HCEC 1CT (cell line): ENCODE measurements around the gene PDPN.

Experiments used
- DNase-seq: peaks from one replicate; pipeline ENCODE4 v3.0.0-alpha.2; 2017

Gene PDPN

GRCh38 chr1:13581446-13581845 is 2.2 kb upstream of the PDPN start:
- no peak for DNase-seq

DNA sequence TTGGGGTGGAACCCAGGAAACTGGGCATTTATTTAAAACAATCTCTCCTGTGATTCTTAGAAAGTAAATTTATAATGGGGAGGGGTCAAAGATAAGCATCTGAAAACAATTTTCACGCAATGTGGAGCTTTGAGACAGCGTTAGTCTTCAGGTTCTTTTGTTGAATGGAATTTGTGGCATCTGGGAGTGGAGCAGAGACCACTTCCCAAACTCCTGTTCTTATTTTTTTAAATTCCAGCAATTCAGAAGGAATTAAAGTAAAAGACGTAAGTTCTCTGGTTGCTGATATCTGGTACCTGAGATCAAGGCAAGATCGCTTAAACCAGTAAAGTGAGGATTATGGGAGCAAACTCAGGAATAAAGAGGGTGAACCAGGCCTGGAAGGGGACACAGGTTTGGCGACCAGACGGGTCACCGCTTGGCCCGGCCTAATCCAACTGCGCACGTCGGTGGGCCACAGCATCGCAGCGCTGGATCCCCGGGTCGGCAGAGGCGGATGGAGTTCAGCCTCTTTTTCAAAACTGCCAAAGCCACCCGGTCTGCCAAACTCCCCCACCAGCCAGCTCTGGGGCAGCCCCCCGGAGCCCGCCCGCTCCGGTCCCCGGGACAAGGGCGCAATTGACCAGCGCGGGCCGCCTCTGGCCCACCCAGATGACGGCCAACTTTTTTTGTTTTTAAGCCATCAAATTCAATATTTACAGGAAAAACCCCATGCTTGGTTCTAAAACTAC is 754 bp upstream of the PDPN start:
- DNase-seq = no peak

GRCh38 chr1:13583966-13584791 is 547 bp downstream of the PDPN start:
- DNase-seq = peak; percentile 44

- DNase-seq = no peak
These were observed 1.4 kb downstream of the PDPN start for GRCh38 chr1:13584876-13585611.

GRCh38 chr1:13585612-13585991 is 2.0 kb downstream of the PDPN start:
- no peak for DNase-seq

DNA sequence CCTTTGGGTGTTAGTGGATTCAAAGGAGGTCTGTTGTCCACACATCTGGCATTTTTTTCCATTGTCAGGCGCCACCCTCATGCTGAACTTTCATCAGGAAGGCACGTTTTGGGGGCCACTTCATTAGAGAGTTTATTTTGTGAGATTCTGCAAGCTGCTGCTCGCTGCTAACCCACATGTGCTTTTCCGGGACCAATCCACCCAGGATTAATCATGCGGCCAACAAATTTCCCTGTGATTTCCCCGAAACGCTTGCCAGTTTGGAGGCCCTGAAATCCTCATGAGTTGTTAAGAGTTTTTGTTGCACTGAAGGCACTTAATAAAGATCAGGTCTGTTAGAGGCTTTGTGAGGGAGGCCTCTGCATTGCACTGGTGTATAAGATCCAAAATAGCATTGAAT is 2.4 kb downstream of the PDPN start:
- no peak for DNase-seq

GRCh38 chr1:13587256-13588030 is 3.8 kb downstream of the PDPN start:
- no peak for DNase-seq

GRCh38 chr1:13588946-13589796 is 5.5 kb downstream of the PDPN start:
- DNase-seq = no peak

DNA sequence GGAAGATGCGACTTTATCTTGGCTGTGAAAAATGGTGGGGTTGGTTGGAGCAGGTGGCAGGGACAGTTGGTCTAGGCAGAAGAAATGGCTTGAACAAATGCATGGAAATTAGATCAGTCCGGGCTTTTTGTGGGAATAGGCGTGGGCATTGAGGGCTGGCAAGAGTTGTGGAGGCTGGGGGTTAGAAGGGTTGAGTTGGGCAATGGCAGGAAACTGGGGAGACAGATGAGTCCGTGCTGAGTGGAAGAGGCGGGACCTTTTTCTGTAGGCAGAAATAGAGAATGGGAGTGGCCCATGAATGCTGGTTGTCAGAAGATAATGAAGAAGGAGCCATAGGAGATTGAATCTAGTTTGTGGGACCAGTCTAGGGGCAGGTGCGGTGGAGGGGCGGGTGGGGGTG is 6.9 kb downstream of the PDPN start:
- DNase-seq = peak; percentile 34

- DNase-seq = peak; percentile 88
These were observed 10.0 kb downstream of the PDPN start for GRCh38 chr1:13593511-13594131.

DNA sequence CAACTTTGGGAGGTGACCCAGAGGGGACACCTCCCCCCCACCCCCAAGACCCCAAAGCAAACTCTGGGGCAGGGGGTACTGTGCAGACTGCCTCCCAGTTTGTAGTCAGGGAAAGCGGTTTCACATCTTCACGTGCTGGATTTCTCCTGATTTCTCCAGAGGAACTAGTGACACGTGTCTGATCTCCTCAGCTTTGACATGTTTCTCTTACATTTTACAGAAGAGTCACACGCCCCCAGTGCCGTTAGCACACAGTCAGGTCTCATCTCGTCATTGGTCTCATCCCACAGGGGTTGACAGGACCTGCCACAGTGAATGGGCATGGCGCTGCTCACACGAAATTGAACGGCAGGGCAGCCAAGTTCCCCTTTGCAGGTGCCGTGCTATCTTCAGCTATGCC is 11.8 kb downstream of the PDPN start:
- DNase-seq = no peak

GRCh38 chr1:13597166-13597565 is 13.5 kb downstream of the PDPN start:
- peak; percentile 18 for DNase-seq

DNA sequence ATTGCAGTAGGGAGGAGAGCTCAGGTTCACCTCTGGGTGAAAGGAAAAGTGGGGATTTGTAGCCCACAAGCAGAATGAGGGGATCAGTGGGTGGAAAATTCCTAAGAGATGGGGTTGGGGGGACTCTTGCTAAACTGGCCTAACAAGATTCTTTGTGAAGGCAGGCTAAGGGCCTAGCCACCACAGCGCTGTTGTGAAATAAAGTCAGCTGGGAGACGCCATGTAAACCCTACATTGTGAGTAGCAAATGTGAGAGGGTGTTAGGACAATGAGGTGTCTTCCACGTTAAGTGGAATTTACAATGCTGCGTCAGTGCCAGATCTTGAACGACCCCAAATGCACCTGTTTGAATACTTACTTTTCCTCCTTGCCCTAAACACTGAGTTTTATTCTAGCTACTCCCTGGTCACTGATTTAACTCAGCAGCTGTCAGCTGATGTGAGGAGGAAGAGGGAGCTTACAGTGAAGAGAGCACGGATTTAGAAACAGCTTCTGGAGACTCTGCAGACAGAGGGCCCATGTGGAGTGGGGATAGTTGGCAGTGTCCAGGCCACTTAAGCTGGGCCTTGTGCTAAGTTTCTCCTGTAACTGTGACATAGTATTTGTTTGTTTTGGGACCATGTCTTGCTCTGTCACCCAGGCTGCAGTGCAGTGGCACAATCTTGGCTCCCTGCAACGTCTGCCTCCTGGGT is 17.3 kb downstream of the PDPN start:
- no peak for DNase-seq

GRCh38 chr1:13604176-13604575 is 20.5 kb downstream of the PDPN start:
- no peak for DNase-seq

DNA sequence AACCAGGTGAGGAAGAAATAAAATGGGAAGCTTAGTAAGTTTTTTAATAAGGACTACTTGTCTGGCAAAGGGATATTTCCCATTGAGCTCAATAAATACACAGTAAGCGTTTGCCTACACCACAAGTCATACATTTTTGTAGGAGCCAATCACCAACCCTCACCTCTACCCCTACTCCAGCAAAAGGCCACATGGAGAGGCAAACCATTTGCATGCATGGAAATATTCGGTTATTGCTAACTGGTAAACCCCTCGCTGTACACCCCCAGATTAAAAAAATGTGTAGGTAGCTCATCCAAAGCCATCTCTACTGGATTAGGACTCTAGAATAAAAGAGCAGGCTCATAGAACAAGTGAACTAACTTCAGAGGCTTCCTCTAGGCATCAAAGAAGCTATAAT is 21.1 kb downstream of the PDPN start:
- DNase-seq = peak; percentile 26

GRCh38 chr1:13605159-13605558 is 21.5 kb downstream of the PDPN start:
- DNase-seq = peak; percentile 93

- no peak for DNase-seq
These were observed 23.4 kb downstream of the PDPN start for GRCh38 chr1:13607002-13607401.

GRCh38 chr1:13616234-13616633 is 32.6 kb downstream of the PDPN start:
- peak; percentile 76 for DNase-seq

- DNase-seq = peak; percentile 60
These were observed 33.5 kb downstream of the PDPN start for GRCh38 chr1:13617108-13617507.

- peak; percentile 28 for DNase-seq
These were observed 34.1 kb downstream of the PDPN start for GRCh38 chr1:13617773-13618172.

DNA sequence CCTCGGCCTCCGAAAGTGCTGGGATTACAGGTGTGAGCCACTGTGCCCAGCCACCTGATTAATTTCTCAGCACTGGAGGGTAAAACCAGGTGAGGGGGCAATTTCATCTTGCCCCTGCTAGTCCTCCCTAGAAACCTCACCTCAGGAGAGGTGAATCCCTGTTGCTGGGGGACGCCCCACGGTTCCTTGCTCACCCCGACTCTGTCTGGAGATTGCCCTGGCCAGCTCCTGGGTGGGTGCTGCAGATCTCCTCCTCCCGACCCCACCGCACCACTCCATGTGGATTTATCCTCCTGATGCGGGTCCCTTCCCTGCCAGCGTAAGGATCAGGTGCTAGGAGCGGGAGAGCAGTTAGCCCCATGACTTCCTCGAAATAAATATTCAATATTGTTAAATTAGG is 34.9 kb downstream of the PDPN start:
- DNase-seq = no peak
